Memory B cell (primary cell): ENCODE measurements around the gene KMT2C.

Source experiments
- ATAC-seq: fragments of 150-1000 bp; cut with Tn5 transposase; 2 replicates; pipeline ENCODE4 v1.10.0; 2021; ENCODE audit warnings: low read depth, mild to moderate bottlenecking, moderate library complexity
- DNase-seq, 2 donors: peaks; one replicate each; pipeline ENCODE4 v3.0.0; 2022; ENCODE audit warnings: low spot score in 2 of 2
- H3K27ac Mint-ChIP-seq: one replicate; pipeline ENCODE4 v1.8.0; 2022; ENCODE audit warnings: mild to moderate bottlenecking, moderate library complexity, mixed read lengths
- H3K27me3 Mint-ChIP-seq: one replicate; pipeline ENCODE4 v1.8.0; 2022; ENCODE audit warnings: mixed read lengths
- H3K36me3 Mint-ChIP-seq: one replicate; pipeline ENCODE4 v1.8.0; 2022; ENCODE audit warnings: mild to moderate bottlenecking, mixed read lengths
- H3K4me1 Mint-ChIP-seq: one replicate; pipeline ENCODE4 v1.8.0; 2022; ENCODE audit warnings: mixed read lengths
- H3K4me3 Mint-ChIP-seq: one replicate; pipeline ENCODE4 v1.8.0; 2022; ENCODE audit warnings: mild to moderate bottlenecking, moderate library complexity, mixed read lengths
- H3K9me3 Mint-ChIP-seq: one replicate; pipeline ENCODE4 v1.8.0; 2022; ENCODE audit warnings: mixed read lengths

Gene KMT2C

DNA sequence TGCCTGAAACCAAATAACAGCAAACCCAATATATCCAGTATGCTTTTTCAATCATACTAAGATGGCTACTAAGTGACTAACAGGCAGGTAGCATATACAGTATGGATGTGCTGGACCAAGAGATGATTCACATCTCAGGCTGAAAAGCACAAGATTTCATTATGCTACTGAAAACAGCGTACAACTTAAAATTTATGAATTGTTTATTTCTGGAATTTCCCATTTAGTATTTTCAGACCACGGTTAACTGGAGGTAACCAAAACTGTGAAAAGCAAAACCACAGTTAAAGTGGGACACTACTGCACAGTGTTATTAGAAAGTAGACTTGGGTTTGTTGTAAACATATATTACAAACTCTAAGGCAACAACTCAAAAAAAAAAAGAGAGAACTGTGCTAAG, 91.5 kb downstream of the KMT2C start:
- Mint-ChIP-seq H3K36me3 (peaks cover 40% of the 10 kb centered on the region), H3K4me3 (no peak overlapping the region), H3K27me3 (no peaks in the 10 kb centered on the region), H3K9me3 (peaks cover 4% of the 10 kb centered on the region), H3K27ac (no peak overlapping the region), H3K4me1 (peaks cover 22% of the 10 kb centered on the region)
- no peak for ATAC-seq
- no peak for DNase-seq

DNA sequence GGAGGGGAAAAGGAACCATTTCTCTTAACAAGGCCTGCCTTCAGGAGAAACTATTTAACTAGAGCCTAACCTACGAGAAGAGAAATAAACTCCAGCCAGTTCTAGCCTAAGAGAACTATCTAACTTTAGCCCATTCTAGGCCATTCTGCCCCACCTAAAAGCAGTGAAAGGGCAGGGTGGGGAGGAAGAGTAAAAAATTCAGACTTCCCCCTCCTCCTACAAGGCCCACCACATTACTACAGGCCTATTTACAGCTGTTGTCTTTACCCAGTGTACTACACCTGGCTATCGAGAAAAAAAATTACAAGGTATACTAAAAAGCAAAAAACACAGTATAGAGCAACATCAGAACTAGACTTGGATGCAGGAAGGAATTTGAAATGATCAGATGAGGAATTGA, 93.0 kb downstream of the KMT2C start:
- Mint-ChIP-seq H3K27me3 (no peaks in the 10 kb centered on the region), H3K4me1 (peaks cover 22% of the 10 kb centered on the region), H3K36me3 (peaks cover 26% of the 10 kb centered on the region), H3K9me3 (peaks cover under 1% of the 10 kb centered on the region), H3K4me3 (no peak overlapping the region), H3K27ac (peak overlapping the region; percentile 29)
- DNase-seq (no peak), ATAC-seq (no peak)

DNA sequence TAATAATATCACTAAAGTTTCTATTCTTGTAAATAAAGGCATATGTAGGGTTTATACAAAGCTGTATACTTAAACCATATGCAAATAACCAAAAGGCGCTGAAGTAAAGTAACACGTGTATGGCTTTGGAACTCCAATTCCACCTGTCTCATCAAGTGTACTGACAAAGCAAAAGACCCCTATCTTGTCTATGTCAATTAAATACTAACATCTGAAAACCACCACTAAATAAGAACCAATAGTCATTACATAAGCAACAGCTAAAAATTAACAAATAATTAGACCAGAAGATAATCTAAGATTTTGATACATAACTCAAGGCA, 93.9 kb downstream of the KMT2C start:
- peaks cover 28% of the 10 kb centered on the region for H3K4me1 Mint-ChIP-seq
- H3K9me3 Mint-ChIP-seq = no peaks in the 10 kb centered on the region
- H3K4me3 Mint-ChIP-seq = no peak overlapping the region
- H3K27me3 Mint-ChIP-seq = no peaks in the 10 kb centered on the region
- ATAC-seq (peak; percentile 23), DNase-seq (no peak)
- H3K36me3 Mint-ChIP-seq = peaks cover 20% of the 10 kb centered on the region
- H3K27ac Mint-ChIP-seq = no peak overlapping the region

DNA sequence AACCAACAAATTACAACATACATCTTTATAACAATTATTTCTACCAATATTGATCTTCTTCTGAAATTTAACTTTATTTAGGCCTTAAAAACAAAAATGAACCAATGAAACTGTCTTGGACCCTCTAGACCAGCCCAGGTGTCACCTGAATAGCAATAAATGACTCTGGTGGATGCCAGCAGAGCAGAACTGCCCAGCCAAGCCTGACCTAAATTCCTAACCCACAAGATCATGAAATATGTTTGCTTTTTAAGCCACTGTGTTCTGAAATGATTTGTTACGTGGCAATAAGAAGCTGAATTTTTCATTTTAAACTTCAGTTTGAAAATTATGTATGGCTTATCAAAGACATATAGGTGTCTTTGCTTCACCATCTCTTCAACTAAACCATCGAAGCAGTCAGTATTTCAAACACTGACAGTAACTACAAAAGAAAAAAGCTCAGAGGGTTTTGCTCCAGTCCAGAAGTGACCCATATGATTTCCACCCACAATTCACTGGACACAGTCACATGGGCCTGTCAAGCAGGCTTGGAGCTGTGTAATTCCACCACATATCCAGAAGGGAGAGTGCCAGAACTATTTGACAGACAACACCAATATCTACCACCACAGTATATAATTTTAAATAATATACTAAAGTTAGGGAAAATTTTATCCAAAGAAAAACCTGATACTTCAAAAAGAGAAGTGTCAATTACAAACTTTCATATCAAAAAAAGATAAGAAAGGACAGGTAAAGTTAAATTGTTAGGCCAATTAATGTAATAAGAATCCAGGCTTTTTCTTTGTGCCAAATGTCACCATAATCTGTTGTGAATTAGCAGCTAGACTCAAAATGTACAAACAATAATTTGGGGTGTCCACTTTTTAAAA, 94.5 kb downstream of the KMT2C start:
- peak in 1 of 2 donors; percentile 13 for DNase-seq
- Mint-ChIP-seq H3K4me1 (peaks cover 31% of the 10 kb centered on the region), H3K27ac (no peak overlapping the region), H3K36me3 (peaks cover 18% of the 10 kb centered on the region), H3K9me3 (no peaks in the 10 kb centered on the region), H3K27me3 (no peaks in the 10 kb centered on the region), H3K4me3 (no peak overlapping the region)
- peak; percentile 79 for ATAC-seq

DNA sequence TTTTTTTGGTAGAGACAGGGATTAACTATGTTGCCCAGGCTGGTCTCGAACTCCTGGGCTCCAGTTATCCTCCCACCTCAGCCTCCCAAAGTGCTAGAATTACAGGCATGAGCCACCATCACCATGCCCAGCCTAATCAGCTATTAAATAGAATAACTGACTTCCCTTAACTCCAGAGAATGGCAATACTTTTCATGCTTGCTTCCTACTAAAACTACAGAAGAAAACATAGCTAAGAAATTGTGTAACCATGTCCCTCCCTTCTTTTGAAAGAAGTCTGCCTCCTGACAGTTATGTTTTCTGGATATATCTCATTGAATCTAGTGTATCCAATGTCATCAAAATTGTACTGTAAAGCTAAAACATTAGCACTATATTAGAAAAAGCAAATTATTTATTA, 95.6 kb downstream of the KMT2C start:
- H3K36me3 Mint-ChIP-seq = peaks cover 13% of the 10 kb centered on the region
- no peaks in the 10 kb centered on the region for H3K9me3 Mint-ChIP-seq
- DNase-seq = no peak
- no peak for ATAC-seq
- no peak overlapping the region for H3K4me3 Mint-ChIP-seq
- H3K27ac Mint-ChIP-seq = no peak overlapping the region
- peaks cover 39% of the 10 kb centered on the region for H3K4me1 Mint-ChIP-seq
- no peaks in the 10 kb centered on the region for H3K27me3 Mint-ChIP-seq

DNA sequence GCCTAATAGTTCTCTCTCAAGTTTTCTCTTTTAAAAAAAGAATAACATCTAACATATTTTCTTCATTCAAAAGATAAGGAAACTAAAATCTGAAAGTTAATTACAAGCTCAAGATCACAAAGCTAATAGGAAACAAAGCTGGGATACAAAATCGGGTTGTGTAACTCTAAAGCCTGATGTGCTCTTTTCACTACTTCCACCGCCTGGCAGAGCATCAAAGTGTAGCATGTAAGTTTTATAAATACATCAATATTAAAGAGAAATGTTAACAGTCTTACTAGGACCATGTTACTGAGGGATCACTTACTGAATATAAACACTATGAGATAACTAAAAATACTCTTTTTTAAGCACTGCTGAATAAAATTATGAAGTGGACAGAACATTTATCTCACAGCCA, 97.2 kb downstream of the KMT2C start:
- Mint-ChIP-seq H3K27ac (no peak overlapping the region), H3K4me1 (peaks cover 39% of the 10 kb centered on the region), H3K27me3 (no peaks in the 10 kb centered on the region), H3K36me3 (peaks cover 6% of the 10 kb centered on the region), H3K4me3 (no peak overlapping the region), H3K9me3 (no peaks in the 10 kb centered on the region)
- DNase-seq (no peak), ATAC-seq (no peak)

DNA sequence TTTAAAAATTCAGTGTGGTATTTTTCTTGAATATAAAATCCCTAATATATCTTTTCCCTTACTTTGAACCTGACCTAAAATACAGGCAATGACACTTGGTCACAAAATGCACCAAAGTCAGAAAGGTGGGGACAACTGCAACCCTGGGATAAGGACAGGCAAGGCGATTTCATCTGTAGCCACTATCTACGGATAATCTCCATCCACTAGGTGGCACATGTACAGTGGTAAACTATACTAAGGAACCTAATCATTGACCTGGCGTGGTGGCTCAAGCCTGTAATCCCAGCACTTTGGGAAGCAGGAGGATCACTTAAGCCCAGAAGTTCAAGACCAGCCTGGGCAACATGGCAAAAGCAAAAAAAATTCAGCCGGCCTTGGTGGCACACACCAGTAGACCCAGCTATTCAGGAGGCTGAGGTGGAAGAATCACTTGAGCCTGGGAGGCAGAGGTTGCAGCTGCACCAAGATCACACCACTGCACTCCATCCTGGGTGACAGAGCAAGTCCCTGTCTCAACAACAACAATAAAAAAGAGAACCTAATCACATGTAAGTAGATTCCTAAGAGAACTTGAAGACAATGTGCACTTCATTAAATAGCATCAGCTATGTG, 98.9 kb downstream of the KMT2C start:
- no peak overlapping the region for H3K4me3 Mint-ChIP-seq
- H3K27me3 Mint-ChIP-seq = no peaks in the 10 kb centered on the region
- peak overlapping the region; percentile 45 for H3K27ac Mint-ChIP-seq
- ATAC-seq = peak; percentile 68
- DNase-seq = peak; percentile 22 to 33
- H3K9me3 Mint-ChIP-seq = no peaks in the 10 kb centered on the region
- H3K4me1 Mint-ChIP-seq = peaks cover 40% of the 10 kb centered on the region
- H3K36me3 Mint-ChIP-seq = no peaks in the 10 kb centered on the region

DNA sequence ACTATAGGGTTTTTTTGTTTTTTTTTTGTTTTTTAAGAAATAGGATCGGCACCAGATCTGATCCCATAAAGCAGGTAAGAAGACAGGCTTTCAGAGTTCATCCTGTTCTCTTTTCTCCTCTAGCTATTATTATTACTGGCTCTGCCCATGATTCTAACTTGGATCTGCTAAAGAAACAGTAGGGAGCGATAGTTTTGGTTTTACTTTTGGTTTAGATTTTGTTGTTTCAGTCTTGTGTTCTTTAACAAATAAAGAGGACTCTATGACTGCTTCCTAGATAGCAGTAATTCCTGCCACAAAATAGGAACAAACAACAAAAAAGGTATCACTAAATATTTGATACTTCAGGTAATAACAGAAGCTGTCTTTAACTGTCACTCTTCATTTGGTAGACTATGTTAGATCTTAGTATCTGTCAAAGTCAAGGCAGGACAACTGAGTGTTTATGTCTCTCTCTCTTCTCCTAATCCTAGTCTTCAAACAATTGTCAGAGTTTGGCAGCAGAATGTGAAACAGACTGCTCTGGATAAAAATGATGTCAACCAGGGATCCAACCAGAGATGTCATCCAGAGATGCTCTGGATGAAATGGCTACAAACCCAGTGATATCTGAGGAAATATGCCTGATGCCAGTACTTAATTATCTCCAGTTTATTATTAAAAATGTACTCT, 99.8 kb downstream of the KMT2C start:
- H3K9me3 Mint-ChIP-seq = no peaks in the 10 kb centered on the region
- peak; percentile 51 for ATAC-seq
- peaks cover 34% of the 10 kb centered on the region for H3K4me1 Mint-ChIP-seq
- no peak for DNase-seq
- H3K27me3 Mint-ChIP-seq = no peaks in the 10 kb centered on the region
- no peaks in the 10 kb centered on the region for H3K36me3 Mint-ChIP-seq
- H3K27ac Mint-ChIP-seq = peak overlapping the region; percentile 45
- no peak overlapping the region for H3K4me3 Mint-ChIP-seq

DNA sequence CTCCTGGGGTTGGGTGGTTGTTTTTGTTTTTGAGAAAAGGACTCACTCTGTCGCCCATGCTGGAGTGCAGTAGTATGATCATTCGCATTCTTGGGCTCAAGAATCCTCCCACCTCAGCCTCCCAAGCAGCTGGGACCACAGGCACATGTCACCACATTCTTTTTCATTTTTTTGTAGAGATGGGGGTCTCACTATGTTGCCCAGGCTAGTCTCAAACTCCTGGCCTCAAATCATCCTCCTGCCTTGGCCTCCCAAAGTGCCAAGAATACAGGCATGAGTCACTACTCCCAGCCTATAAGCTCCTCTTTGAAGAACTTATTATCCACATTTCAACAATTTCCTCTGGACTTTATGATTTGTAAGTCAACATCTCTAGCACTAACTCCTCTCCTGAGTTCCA, 102.7 kb downstream of the KMT2C start:
- Mint-ChIP-seq H3K4me3 (no peak overlapping the region), H3K36me3 (peaks cover 18% of the 10 kb centered on the region), H3K27me3 (no peaks in the 10 kb centered on the region), H3K9me3 (no peaks in the 10 kb centered on the region), H3K4me1 (peaks cover 38% of the 10 kb centered on the region), H3K27ac (peak overlapping the region; percentile 79)
- ATAC-seq (no peak), DNase-seq (no peak)

DNA sequence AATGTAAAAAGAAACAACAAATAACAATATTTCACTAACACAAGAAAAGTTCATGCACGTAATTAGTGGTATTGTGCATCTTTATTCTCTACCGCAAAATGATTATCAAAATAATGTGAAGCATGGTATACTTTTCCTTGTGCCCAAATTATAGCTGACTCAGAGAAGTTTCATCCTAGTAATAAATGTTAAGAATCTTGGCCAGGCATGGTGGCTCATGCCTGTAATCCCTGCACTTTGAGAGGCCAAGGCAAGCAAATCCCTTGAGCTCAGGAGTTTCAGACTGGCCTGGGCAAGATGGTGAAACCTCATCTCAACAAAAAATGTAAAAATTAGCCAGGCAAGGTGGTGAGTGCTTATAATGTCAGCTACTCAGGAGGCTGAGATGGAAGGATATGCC, 105.0 kb downstream of the KMT2C start:
- no peak for DNase-seq
- peaks cover 20% of the 10 kb centered on the region for H3K36me3 Mint-ChIP-seq
- H3K4me1 Mint-ChIP-seq = peaks cover 25% of the 10 kb centered on the region
- no peak overlapping the region for H3K4me3 Mint-ChIP-seq
- no peak for ATAC-seq
- H3K9me3 Mint-ChIP-seq = no peaks in the 10 kb centered on the region
- no peak overlapping the region for H3K27ac Mint-ChIP-seq
- no peaks in the 10 kb centered on the region for H3K27me3 Mint-ChIP-seq

DNA sequence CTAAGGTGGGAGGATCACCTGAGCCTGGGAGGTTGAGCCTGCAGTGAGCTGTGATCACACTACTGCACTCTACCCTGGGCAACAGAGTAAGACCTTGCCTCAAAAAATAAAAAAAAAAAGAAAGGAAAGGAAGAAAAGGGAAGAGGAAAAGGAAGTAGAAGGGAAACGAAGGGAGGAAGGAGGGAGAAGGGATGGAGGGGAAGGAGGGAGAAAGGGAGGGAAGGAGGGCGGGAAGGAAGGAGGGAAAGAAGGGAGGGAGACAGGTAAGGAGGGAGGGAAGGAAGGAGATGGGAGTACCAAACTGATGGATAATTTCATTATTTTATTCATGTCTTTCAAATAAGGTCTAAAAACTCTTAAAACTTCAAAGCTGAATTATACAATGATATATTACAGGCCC, 106.3 kb downstream of the KMT2C start:
- H3K27me3 Mint-ChIP-seq = no peaks in the 10 kb centered on the region
- ATAC-seq = no peak
- no peaks in the 10 kb centered on the region for H3K9me3 Mint-ChIP-seq
- H3K4me3 Mint-ChIP-seq = no peak overlapping the region
- peaks cover 20% of the 10 kb centered on the region for H3K36me3 Mint-ChIP-seq
- DNase-seq = no peak
- H3K4me1 Mint-ChIP-seq = peaks cover 19% of the 10 kb centered on the region
- H3K27ac Mint-ChIP-seq = peak overlapping the region; percentile 72

DNA sequence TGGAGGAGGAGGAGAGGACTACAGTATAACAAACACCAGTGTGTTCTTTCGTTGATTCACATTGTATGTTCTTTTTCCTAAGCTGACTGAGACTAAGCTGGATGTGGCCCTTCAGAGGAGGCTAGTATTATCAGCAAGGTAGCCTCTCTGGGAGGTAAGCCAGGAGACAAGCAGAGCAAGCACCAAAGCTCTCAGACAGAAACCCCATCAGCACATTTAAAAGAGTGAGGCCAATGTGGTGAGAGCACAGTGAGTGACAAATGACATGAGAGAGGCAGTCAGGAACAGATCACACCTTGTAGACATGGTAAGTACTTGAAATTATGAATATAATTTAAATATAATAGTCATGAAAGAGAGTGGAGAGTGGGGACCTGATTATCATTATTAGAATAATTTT, 107.6 kb downstream of the KMT2C start:
- Mint-ChIP-seq H3K4me1 (peaks cover 18% of the 10 kb centered on the region), H3K27ac (peak overlapping the region; percentile 72), H3K9me3 (no peaks in the 10 kb centered on the region), H3K4me3 (no peak overlapping the region), H3K27me3 (no peaks in the 10 kb centered on the region), H3K36me3 (peaks cover 26% of the 10 kb centered on the region)
- DNase-seq = no peak
- ATAC-seq = no peak

DNA sequence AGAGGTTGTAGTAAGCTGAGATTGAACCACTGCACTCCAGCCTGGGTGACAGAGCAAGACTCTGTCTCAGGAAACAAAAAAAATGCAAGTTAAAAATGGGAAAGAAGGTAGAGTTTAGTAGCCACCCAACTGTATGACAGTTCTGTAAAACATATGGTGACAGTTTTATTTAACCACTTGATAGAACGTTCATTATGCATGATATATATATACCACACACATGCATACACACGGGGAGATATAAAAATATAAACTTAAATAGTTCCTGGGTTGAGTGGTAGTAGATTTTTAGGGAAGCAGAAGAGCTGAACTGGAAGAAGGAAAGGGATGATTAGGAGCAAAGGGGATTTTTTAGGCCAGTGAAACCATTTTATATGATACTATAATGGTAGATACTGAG, 120.0 kb downstream of the KMT2C start:
- peaks cover 18% of the 10 kb centered on the region for H3K36me3 Mint-ChIP-seq
- ATAC-seq (no peak), DNase-seq (no peak)
- H3K27me3 Mint-ChIP-seq = no peaks in the 10 kb centered on the region
- H3K9me3 Mint-ChIP-seq = no peaks in the 10 kb centered on the region
- no peak overlapping the region for H3K4me3 Mint-ChIP-seq
- no peak overlapping the region for H3K27ac Mint-ChIP-seq
- H3K4me1 Mint-ChIP-seq = peaks cover 24% of the 10 kb centered on the region

DNA sequence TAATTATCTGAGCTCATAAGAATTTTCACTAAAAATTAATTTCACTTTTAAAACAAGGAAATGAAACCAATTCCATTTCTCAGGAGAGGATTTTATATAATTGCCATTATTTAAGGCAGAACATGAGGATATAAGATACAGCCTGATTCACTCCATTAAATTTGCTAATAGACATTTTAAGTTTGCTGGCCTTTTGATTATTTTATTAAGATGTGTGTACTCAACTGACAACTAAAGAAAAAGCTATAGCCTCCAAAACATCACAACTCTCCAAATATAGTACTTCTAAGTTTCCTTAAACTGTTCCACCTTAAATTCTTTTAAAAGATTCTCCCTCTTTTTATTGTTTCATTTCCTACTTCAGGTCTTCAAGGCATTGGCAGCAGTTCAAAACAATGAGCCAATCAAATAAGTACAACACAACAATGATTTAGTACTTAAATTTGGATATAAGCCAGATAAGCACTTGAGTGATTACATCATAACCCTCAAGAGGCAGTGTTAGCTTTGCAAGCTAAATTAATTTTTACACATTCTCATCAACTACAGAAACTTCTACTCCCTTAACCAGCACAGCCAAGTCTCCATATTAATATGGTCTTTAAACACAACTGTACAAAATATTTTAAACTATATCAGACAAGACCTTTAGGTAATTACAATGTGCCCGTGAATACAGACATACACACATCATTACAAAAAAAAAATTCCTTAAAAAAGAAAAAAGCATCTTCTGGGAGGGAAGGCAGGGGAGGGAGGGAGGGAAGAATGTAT, 121.8 kb downstream of the KMT2C start:
- Mint-ChIP-seq H3K4me3 (peak overlapping the region; percentile 9), H3K4me1 (peaks cover 22% of the 10 kb centered on the region)

More for the DNA sequence above, 121.8 kb downstream of the KMT2C start:
- no peaks in the 10 kb centered on the region for H3K27me3 Mint-ChIP-seq
- ATAC-seq (peak; percentile 63), DNase-seq (no peak)
- H3K9me3 Mint-ChIP-seq = no peaks in the 10 kb centered on the region
- H3K27ac Mint-ChIP-seq = peak overlapping the region; percentile 10
- peaks cover 12% of the 10 kb centered on the region for H3K36me3 Mint-ChIP-seq
